HUES6 (cell line): ENCODE measurements around the gene GTF2A1.

Experiments used
- H3K27ac ChIP-seq: 2 replicates; pipeline ENCODE4 v1.7.0; 2013; ENCODE audit warnings: low read depth, mild to moderate bottlenecking, low read length, inconsistent platforms
- H3K27me3 ChIP-seq: 2 replicates; pipeline ENCODE4 v1.6.1; 2013; ENCODE audit warnings: low read length; ENCODE audit not compliant: control insufficient read depth, insufficient read depth
- H3K36me3 ChIP-seq: 2 replicates; pipeline ENCODE4 v1.6.1; 2013; ENCODE audit warnings: low read length; ENCODE audit not compliant: control insufficient read depth, insufficient read depth
- H3K4me1 ChIP-seq: 2 replicates; pipeline ENCODE4 v1.6.1; 2013; ENCODE audit warnings: low read length; ENCODE audit not compliant: control insufficient read depth, insufficient read depth
- H3K4me3 ChIP-seq: 2 replicates; pipeline ENCODE4 v1.5.1; 2013; ENCODE audit warnings: low read depth, low read length
- H3K9ac ChIP-seq: one replicate; pipeline ENCODE4 v1.6.1; 2013; ENCODE audit warnings: mild to moderate bottlenecking, low read length
- H3K9me3 ChIP-seq: 2 replicates; pipeline ENCODE4 v1.6.1; 2013; ENCODE audit warnings: low read depth, low read length; ENCODE audit not compliant: control insufficient read depth, insufficient read depth

GTF2A1 gene

GRCh38 chr14:81177225-81177624 lies 43.5 kb downstream of the GTF2A1 start:
- H3K36me3 ChIP-seq = peaks cover 24% of the 10 kb centered on the region
- H3K4me3 ChIP-seq = no peak overlapping the region
- no peaks in the 10 kb centered on the region for H3K9me3 ChIP-seq
- no peak overlapping the region for H3K27ac ChIP-seq
- no peaks in the 10 kb centered on the region for H3K4me1 ChIP-seq
- no peaks in the 10 kb centered on the region for H3K27me3 ChIP-seq
- no peak overlapping the region for H3K9ac ChIP-seq

GRCh38 chr14:81176241-81176640 lies 44.5 kb downstream of the GTF2A1 start:
- H3K9ac ChIP-seq = no peak overlapping the region
- H3K36me3 ChIP-seq = peaks cover 15% of the 10 kb centered on the region
- no peaks in the 10 kb centered on the region for H3K4me1 ChIP-seq
- H3K27ac ChIP-seq = no peak overlapping the region
- H3K27me3 ChIP-seq = no peaks in the 10 kb centered on the region
- H3K9me3 ChIP-seq = no peaks in the 10 kb centered on the region
- no peak overlapping the region for H3K4me3 ChIP-seq

GRCh38 chr14:81172881-81173280 lies 47.9 kb downstream of the GTF2A1 start:
- no peaks in the 10 kb centered on the region for H3K27me3 ChIP-seq
- H3K27ac ChIP-seq = no peak overlapping the region
- no peaks in the 10 kb centered on the region for H3K4me1 ChIP-seq
- H3K9me3 ChIP-seq = no peaks in the 10 kb centered on the region
- no peak overlapping the region for H3K4me3 ChIP-seq
- H3K9ac ChIP-seq = no peak overlapping the region
- H3K36me3 ChIP-seq = no peaks in the 10 kb centered on the region

GRCh38 chr14:81172353-81172752 lies 48.4 kb downstream of the GTF2A1 start:
- Histone ChIP-seq H3K36me3 (no peaks in the 10 kb centered on the region), H3K4me3 (no peak overlapping the region), H3K9ac (no peak overlapping the region), H3K27me3 (no peaks in the 10 kb centered on the region), H3K4me1 (no peaks in the 10 kb centered on the region), H3K27ac (no peak overlapping the region), H3K9me3 (no peaks in the 10 kb centered on the region)

- H3K4me1 ChIP-seq = no peaks in the 10 kb centered on the region
- no peak overlapping the region; the same call in 1 of the 2 replicates for H3K4me3 ChIP-seq
- H3K9me3 ChIP-seq = no peaks in the 10 kb centered on the region
- H3K9ac ChIP-seq = no peak overlapping the region
- H3K36me3 ChIP-seq = no peaks in the 10 kb centered on the region
- no peak overlapping the region for H3K27ac ChIP-seq
- no peaks in the 10 kb centered on the region for H3K27me3 ChIP-seq
Measured at GRCh38 chr14:81170829-81171195, 49.9 kb downstream of the GTF2A1 start.

- peak overlapping the region; percentile 71 for H3K4me3 ChIP-seq
- peak overlapping the region; percentile 89 for H3K9ac ChIP-seq
- H3K9me3 ChIP-seq = no peaks in the 10 kb centered on the region
- H3K4me1 ChIP-seq = no peaks in the 10 kb centered on the region
- H3K36me3 ChIP-seq = no peaks in the 10 kb centered on the region
- H3K27me3 ChIP-seq = no peaks in the 10 kb centered on the region
- H3K27ac ChIP-seq = peak overlapping the region; percentile 75
Measured at GRCh38 chr14:81170104-81170828, 50.5 kb downstream of the GTF2A1 start.

- no peaks in the 10 kb centered on the region for H3K4me1 ChIP-seq
- peak overlapping the region; percentile 75; the same call in 1 of the 2 replicates for H3K27ac ChIP-seq
- H3K27me3 ChIP-seq = no peaks in the 10 kb centered on the region
- H3K9ac ChIP-seq = peak overlapping the region; percentile 89
- no peaks in the 10 kb centered on the region for H3K9me3 ChIP-seq
- H3K36me3 ChIP-seq = no peaks in the 10 kb centered on the region
- peak overlapping the region; percentile 71 for H3K4me3 ChIP-seq
Measured at GRCh38 chr14:81169711-81170103, 51.1 kb downstream of the GTF2A1 start.

GRCh38 chr14:81169267-81169666 lies 51.5 kb downstream of the GTF2A1 start:
- Histone ChIP-seq H3K36me3 (no peaks in the 10 kb centered on the region), H3K4me1 (peaks cover 2% of the 10 kb centered on the region; the same call in 1 of the 2 replicates), H3K4me3 (peak overlapping the region; percentile 71), H3K9ac (peak overlapping the region; percentile 89), H3K27me3 (no peaks in the 10 kb centered on the region), H3K9me3 (no peaks in the 10 kb centered on the region), H3K27ac (no peak overlapping the region)

GRCh38 chr14:81166121-81166520 lies 54.6 kb downstream of the GTF2A1 start:
- Histone ChIP-seq H3K9ac (no peak overlapping the region), H3K9me3 (no peaks in the 10 kb centered on the region), H3K27me3 (no peaks in the 10 kb centered on the region), H3K36me3 (no peaks in the 10 kb centered on the region), H3K27ac (no peak overlapping the region), H3K4me3 (no peak overlapping the region), H3K4me1 (peaks cover 2% of the 10 kb centered on the region; the same call in 1 of the 2 replicates)

- H3K27me3 ChIP-seq = no peaks in the 10 kb centered on the region
- peaks cover 2% of the 10 kb centered on the region; the same call in 1 of the 2 replicates for H3K4me1 ChIP-seq
- H3K4me3 ChIP-seq = no peak overlapping the region
- no peaks in the 10 kb centered on the region for H3K36me3 ChIP-seq
- H3K9ac ChIP-seq = no peak overlapping the region
- H3K9me3 ChIP-seq = no peaks in the 10 kb centered on the region
- no peak overlapping the region for H3K27ac ChIP-seq
Measured at GRCh38 chr14:81165188-81165587, 55.6 kb downstream of the GTF2A1 start.

GRCh38 chr14:81164167-81164774 lies 56.5 kb downstream of the GTF2A1 start:
- Histone ChIP-seq H3K36me3 (no peaks in the 10 kb centered on the region), H3K27me3 (no peaks in the 10 kb centered on the region), H3K4me1 (peaks cover 2% of the 10 kb centered on the region; the same call in 1 of the 2 replicates), H3K27ac (no peak overlapping the region), H3K9ac (no peak overlapping the region), H3K9me3 (no peaks in the 10 kb centered on the region), H3K4me3 (no peak overlapping the region)
